Hematopoietic multipotent progenitor cell treated with erythropoietin and hydrocortisone succinate and interleukin-3 and kit ligand, for 6 days (in vitro differentiated cells): ENCODE measurements around the gene PLXNA4.
"Not testable (repeated sequence)": the region's sequence is repeated elsewhere in the genome, so short reads cannot be mapped to it uniquely, and the experiment has no call there.

ENCODE experiments used
- DNase-seq: peaks from one replicate; pipeline ENCODE4 v3.0.0-alpha.2; 2015

Gene PLXNA4

GRCh38 chr7:132189881-132190280 lies 386.4 kb downstream of the PLXNA4 start:
- DNase-seq, result no peak

- DNase-seq, result no peak
These were observed 388.1 kb downstream of the PLXNA4 start for GRCh38 chr7:132187869-132188789.

GRCh38 chr7:132187391-132187790 lies 388.9 kb downstream of the PLXNA4 start:
- DNase-seq, result no peak

- no peak for DNase-seq
These were observed 391.1 kb downstream of the PLXNA4 start for GRCh38 chr7:132185150-132185549.

GRCh38 chr7:132183781-132184380 lies 392.4 kb downstream of the PLXNA4 start:
- DNase-seq, result no peak

GRCh38 chr7:132182992-132183391 lies 393.3 kb downstream of the PLXNA4 start:
- no peak for DNase-seq

- no peak for DNase-seq
These were observed 394.2 kb downstream of the PLXNA4 start for GRCh38 chr7:132181946-132182685.

GRCh38 chr7:132181371-132181770 lies 394.9 kb downstream of the PLXNA4 start:
- no peak for DNase-seq

- no peak for DNase-seq
These were observed 395.8 kb downstream of the PLXNA4 start for GRCh38 chr7:132180481-132180880.

GRCh38 chr7:132179681-132180080 lies 396.6 kb downstream of the PLXNA4 start:
- no peak for DNase-seq

GRCh38 chr7:132179080-132179430 lies 397.2 kb downstream of the PLXNA4 start:
- DNase-seq, result no peak

GRCh38 chr7:132178402-132179079 lies 397.7 kb downstream of the PLXNA4 start:
- not testable (repeated sequence) for DNase-seq

GRCh38 chr7:132177708-132178401 lies 398.4 kb downstream of the PLXNA4 start:
- no peak for DNase-seq

GRCh38 chr7:132176719-132177118 lies 399.6 kb downstream of the PLXNA4 start:
- DNase-seq, result no peak

- no peak for DNase-seq
These were observed 405.1 kb downstream of the PLXNA4 start for GRCh38 chr7:132171130-132171576.

- DNase-seq, result peak; percentile 2
These were observed 406.5 kb downstream of the PLXNA4 start for GRCh38 chr7:132169730-132170129.

GRCh38 chr7:132168239-132168638 lies 408.0 kb downstream of the PLXNA4 start:
- no peak for DNase-seq

- not testable (repeated sequence) for DNase-seq
These were observed 410.6 kb downstream of the PLXNA4 start for GRCh38 chr7:132165695-132166094.

- DNase-seq, result no peak
These were observed 411.6 kb downstream of the PLXNA4 start for GRCh38 chr7:132164558-132165125.

- no peak for DNase-seq
These were observed 413.6 kb downstream of the PLXNA4 start for GRCh38 chr7:132162556-132163144.

GRCh38 chr7:132161976-132162375 lies 414.3 kb downstream of the PLXNA4 start:
- DNase-seq, result no peak

- no peak for DNase-seq
These were observed 414.7 kb downstream of the PLXNA4 start for GRCh38 chr7:132161533-132161915.
